H1 (cell line): ENCODE data around the gene CAP2.

Source experiments
- BACH1 ChIP-seq: IDR thresholded peaks from 2 replicates; pipeline ENCODE4 v1.6.1; 2012; ENCODE audit warnings: low read length, improper control_type of control experiment
- BRCA1 ChIP-seq: IDR thresholded peaks from 2 replicates; pipeline ENCODE4 v1.6.1; 2012; ENCODE audit warnings: low read depth, low read length, improper control_type of control experiment
- CHD2 ChIP-seq: IDR thresholded peaks from 2 replicates; pipeline ENCODE4 v1.6.1; 2012; ENCODE audit warnings: low read length, improper control_type of control experiment
- CREB1 ChIP-seq: IDR thresholded peaks from 2 replicates; pipeline ENCODE4 v1.6.1; 2012; ENCODE audit warnings: inconsistent platforms
- EP300 ChIP-seq, 2 experiments: IDR thresholded peaks; 1 replicate in 1 of 2; 2 replicates in 1 of 2; pipeline ENCODE4 v1.6.1; 2011 to 2012; ENCODE audit warnings: low read depth in 2 of 2, low read length in 2 of 2, mild to moderate bottlenecking in 2 of 2, borderline replicate concordance in 1 of 2, inconsistent platforms in 1 of 2, moderate library complexity in 1 of 2
- EZH2 ChIP-seq: fragments of 200-600 bp; sonication (generic); IDR thresholded peaks from 2 replicates; pipeline ENCODE4 v1.7.1; 2012; ENCODE audit warnings: low read depth, mild to moderate bottlenecking, moderate library complexity, low read length, inconsistent platforms; ENCODE audit not compliant: severe bottlenecking
- JUND ChIP-seq: IDR thresholded peaks from 2 replicates; pipeline ENCODE4 v1.6.1; 2011; ENCODE audit warnings: mild to moderate bottlenecking, improper control_type of control experiment, low read length
- NRF1 ChIP-seq: IDR thresholded peaks from 2 replicates; pipeline ENCODE4 v1.6.1; 2011; ENCODE audit warnings: mild to moderate bottlenecking, low read depth, low read length, improper control_type of control experiment
- POLR2A ChIP-seq, 2 experiments: IDR thresholded peaks; 1 replicate in 1 of 2; 2 replicates in 1 of 2; pipeline ENCODE4 v1.6.1; 2011; ENCODE audit warnings: low read depth in 2 of 2, low read length in 2 of 2, mild to moderate bottlenecking in 2 of 2; ENCODE audit errors: control extremely low read depth in 1 of 2
- POLR2AphosphoS5 ChIP-seq: IDR thresholded peaks from 2 replicates; pipeline ENCODE4 v1.6.1; 2011; ENCODE audit warnings: low read depth, low read length
- SP1 ChIP-seq: IDR thresholded peaks from 2 replicates; pipeline ENCODE4 v1.6.1; 2011; ENCODE audit warnings: low read depth, low read length
- TAF7 ChIP-seq: optimal IDR thresholded peaks from 2 replicates; pipeline ENCODE3; 2011; ENCODE audit warnings: low read depth, mild to moderate bottlenecking, inconsistent platforms, low read length, moderate library complexity, borderline replicate concordance
- TF ChIP-seq, protein P1 (sequence below), 3 experiments: IDR thresholded peaks; 1 replicate in 2 of 3; 2 replicates in 1 of 3; pipeline versions ENCODE4 v1.5.1 to v1.6.1; 2011; ENCODE audit warnings: low read length in 3 of 3, mild to moderate bottlenecking in 3 of 3, inconsistent platforms in 2 of 3, low read depth in 1 of 3, moderate library complexity in 1 of 3; ENCODE audit not compliant: insufficient read depth in 1 of 3; ENCODE audit errors: control extremely low read depth in 1 of 3
- TF ChIP-seq, protein P2 (sequence below): IDR thresholded peaks from 2 replicates; pipeline ENCODE4 v1.6.1; 2012; ENCODE audit warnings: inconsistent platforms

DNA sequence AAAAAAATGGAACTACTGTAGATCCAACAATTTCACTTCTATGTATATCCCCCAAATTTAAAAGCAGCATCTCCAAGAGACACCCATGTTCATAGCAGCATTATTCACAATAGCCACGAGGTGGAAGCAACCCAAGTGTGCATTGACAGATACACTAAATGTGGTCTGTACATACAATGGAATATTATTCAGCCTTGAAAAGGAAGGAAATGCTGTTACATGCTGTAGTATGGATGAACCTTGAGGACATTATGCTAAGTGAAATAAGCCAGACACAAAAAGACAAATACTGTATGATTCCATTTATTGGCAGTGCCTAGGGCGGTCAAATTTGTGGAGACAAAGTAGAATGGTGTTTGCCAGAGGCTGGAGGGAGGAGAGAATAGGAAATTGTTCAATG is 34.2 kb downstream of the CAP2 start:
- TF ChIP-seq POLR2A (IDR thresholded peaks at IDR 0.05; ENCODE audit: control extremely low read depth in 1 of 2, low read depth in 2 of 2, low read length in 2 of 2) (no peak), POLR2AphosphoS5 (no peak), EZH2 (no peak), NRF1 (no peak), EP300 (IDR thresholded peaks at IDR 0.05; ENCODE audit: borderline replicate concordance in 1 of 2, low read depth in 2 of 2, low read length in 2 of 2) (no peak), TAF7 (no peak), SP1 (no peak), BACH1 (no peak), CHD2 (no peak), JUND (no peak), BRCA1 (no peak), CREB1 (no peak)
- TF ChIP-seq, protein P1, sequence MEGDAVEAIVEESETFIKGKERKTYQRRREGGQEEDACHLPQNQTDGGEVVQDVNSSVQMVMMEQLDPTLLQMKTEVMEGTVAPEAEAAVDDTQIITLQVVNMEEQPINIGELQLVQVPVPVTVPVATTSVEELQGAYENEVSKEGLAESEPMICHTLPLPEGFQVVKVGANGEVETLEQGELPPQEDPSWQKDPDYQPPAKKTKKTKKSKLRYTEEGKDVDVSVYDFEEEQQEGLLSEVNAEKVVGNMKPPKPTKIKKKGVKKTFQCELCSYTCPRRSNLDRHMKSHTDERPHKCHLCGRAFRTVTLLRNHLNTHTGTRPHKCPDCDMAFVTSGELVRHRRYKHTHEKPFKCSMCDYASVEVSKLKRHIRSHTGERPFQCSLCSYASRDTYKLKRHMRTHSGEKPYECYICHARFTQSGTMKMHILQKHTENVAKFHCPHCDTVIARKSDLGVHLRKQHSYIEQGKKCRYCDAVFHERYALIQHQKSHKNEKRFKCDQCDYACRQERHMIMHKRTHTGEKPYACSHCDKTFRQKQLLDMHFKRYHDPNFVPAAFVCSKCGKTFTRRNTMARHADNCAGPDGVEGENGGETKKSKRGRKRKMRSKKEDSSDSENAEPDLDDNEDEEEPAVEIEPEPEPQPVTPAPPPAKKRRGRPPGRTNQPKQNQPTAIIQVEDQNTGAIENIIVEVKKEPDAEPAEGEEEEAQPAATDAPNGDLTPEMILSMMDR (IDR thresholded peaks at IDR 0.05; ENCODE audit: control extremely low read depth in 1 of 3, insufficient read depth in 1 of 3, low read depth in 1 of 3, low read length in 3 of 3), result no peak
- TF ChIP-seq, protein P2, sequence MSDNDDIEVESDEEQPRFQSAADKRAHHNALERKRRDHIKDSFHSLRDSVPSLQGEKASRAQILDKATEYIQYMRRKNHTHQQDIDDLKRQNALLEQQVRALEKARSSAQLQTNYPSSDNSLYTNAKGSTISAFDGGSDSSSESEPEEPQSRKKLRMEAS, result no peak
